ENCODE results near the gene NCKIPSD.

Gene NCKIPSD

DNA sequence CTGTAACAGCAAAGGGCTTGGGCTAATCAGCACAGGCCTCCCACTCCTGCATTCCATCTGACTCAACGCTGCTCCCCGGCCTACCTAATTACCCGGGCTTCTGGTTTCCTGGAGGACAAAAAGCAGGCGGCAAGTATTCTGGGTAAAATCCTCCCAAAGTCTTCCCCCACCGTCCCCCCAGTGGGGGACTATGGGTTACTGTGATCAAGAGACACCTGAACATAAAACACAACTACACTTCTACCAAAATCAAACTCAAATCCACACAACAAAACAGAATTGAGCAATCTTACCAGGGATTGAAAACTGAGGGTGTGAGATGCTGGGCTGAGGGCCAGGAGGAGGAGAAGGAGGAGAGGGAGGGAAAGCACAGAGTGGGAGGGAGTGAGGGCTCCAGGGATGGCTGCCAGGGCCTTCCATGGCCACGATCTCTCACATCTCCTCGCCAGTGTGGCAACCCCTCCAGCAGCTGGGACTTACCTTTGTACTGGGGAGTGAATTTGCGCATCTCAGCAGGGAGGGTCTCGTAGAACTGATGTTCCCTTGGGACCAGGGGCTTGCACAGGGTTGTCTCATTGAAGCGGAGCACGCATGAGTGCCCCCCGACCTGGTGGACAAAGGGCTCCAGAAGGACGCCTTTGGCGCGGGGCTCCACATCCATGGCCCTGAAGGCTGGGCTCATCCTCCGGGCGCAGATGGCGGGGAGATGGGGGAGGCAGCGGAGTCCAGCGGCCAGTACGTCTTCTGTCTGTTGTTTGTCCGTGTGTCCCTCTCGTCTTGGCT, 9.1 kb upstream of the NCKIPSD start:
- Histone ChIP-seq H3K79me2 (ENCODE audit: insufficient read depth, low read length) (peaks cover 65% of the 10 kb centered on the region), H3K27ac (ENCODE audit: low read length) (no peak overlapping the region), H3K36me3 (ENCODE audit: insufficient read depth, low read length) (peaks cover 89% of the 10 kb centered on the region), H2AFZ (ENCODE audit: low read depth, low read length) (no peak overlapping the region), H3K4me2 (ENCODE audit: insufficient read depth, low read length) (no peak overlapping the region), H3K9ac (ENCODE audit: low read depth, low read length) (no peak overlapping the region), H3K27me3 (ENCODE audit: insufficient read depth, low read length, poor library complexity) (no peaks in the 10 kb centered on the region), H3K4me3 (ENCODE audit: low read depth in 1 of 2, low read length in 2 of 2) (no peak overlapping the region), H4K20me1 (ENCODE audit: insufficient read depth, low read length) (peaks cover 68% of the 10 kb centered on the region), H3K4me1 (ENCODE audit: insufficient read depth, low read length) (no peaks in the 10 kb centered on the region), H3K9me3 (ENCODE audit: insufficient read depth, low read length, severe bottlenecking) (no peaks in the 10 kb centered on the region)
- DNase-seq = no peak
- no peak for ATAC-seq (ENCODE audit: insufficient read depth, low read depth)
- TF ChIP-seq, protein P1, sequence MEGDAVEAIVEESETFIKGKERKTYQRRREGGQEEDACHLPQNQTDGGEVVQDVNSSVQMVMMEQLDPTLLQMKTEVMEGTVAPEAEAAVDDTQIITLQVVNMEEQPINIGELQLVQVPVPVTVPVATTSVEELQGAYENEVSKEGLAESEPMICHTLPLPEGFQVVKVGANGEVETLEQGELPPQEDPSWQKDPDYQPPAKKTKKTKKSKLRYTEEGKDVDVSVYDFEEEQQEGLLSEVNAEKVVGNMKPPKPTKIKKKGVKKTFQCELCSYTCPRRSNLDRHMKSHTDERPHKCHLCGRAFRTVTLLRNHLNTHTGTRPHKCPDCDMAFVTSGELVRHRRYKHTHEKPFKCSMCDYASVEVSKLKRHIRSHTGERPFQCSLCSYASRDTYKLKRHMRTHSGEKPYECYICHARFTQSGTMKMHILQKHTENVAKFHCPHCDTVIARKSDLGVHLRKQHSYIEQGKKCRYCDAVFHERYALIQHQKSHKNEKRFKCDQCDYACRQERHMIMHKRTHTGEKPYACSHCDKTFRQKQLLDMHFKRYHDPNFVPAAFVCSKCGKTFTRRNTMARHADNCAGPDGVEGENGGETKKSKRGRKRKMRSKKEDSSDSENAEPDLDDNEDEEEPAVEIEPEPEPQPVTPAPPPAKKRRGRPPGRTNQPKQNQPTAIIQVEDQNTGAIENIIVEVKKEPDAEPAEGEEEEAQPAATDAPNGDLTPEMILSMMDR (IDR thresholded peaks at IDR 0.05; ENCODE audit: borderline replicate concordance, extremely low read depth, low read length, poor library complexity, severe bottlenecking) = no peak
- TF ChIP-seq EZH2 (IDR thresholded peaks at IDR 0.05; ENCODE audit: borderline replicate concordance, low read depth, low read length, severe bottlenecking) = no peak

DNA sequence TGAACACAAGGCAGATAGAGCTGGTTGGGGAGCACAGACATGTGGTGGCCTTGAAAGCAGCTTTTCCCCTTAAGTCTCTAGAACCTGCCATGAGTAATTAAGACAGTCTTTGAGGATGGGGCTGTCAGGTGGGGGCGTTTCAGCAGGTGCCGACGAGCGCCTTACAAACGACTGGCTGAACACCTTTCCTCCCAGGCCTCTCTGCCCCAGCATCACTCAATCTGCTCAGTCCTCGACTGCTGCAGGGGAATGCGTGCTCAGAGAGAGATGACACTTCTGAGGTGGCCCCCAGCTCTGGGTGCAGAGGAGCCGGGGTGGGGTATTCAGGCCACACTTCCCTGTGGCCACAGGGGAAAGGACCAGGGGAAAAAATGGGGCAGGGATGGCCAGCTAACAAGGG, 8.1 kb upstream of the NCKIPSD start:
- Histone ChIP-seq H3K4me3 (ENCODE audit: low read depth in 1 of 2, low read length in 2 of 2) (no peak overlapping the region), H3K9ac (ENCODE audit: low read depth, low read length) (no peak overlapping the region), H3K9me3 (ENCODE audit: insufficient read depth, low read length, severe bottlenecking) (no peaks in the 10 kb centered on the region), H3K27ac (ENCODE audit: low read length) (no peak overlapping the region), H3K4me2 (ENCODE audit: insufficient read depth, low read length) (no peak overlapping the region), H3K4me1 (ENCODE audit: insufficient read depth, low read length) (no peaks in the 10 kb centered on the region), H2AFZ (ENCODE audit: low read depth, low read length) (no peak overlapping the region), H3K79me2 (ENCODE audit: insufficient read depth, low read length) (peaks cover 56% of the 10 kb centered on the region), H4K20me1 (ENCODE audit: insufficient read depth, low read length) (peaks cover 66% of the 10 kb centered on the region), H3K36me3 (ENCODE audit: insufficient read depth, low read length) (peaks cover 89% of the 10 kb centered on the region), H3K27me3 (ENCODE audit: insufficient read depth, low read length, poor library complexity) (no peaks in the 10 kb centered on the region)
- no peak for TF ChIP-seq EZH2 (IDR thresholded peaks at IDR 0.05; ENCODE audit: borderline replicate concordance, low read depth, low read length, severe bottlenecking)
- TF ChIP-seq, protein P1 (IDR thresholded peaks at IDR 0.05; ENCODE audit: borderline replicate concordance, extremely low read depth, low read length, poor library complexity, severe bottlenecking) = no peak
- DNase-seq = no peak
- no peak for ATAC-seq (ENCODE audit: insufficient read depth, low read depth)

DNA sequence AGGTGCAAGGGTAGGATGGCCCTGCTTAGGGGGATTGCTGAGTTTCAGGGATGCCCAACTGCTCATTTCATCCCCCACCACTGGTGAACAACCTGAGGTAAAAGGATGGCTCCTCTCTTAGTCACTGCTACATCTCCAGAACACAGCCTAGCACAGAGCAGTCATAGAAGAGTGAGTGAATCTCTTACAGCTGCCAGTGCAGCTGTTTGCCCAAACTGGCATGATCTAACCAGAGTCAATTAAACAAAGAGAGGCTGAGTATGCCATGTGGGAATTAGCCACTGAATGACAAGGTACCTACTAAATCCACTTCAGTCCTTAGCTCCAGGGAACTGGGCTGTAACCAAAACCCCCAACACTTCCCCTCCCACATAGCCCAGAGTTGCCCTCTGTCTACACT, 6.8 kb upstream of the NCKIPSD start:
- Histone ChIP-seq H2AFZ (ENCODE audit: low read depth, low read length) (no peak overlapping the region), H3K9me3 (ENCODE audit: insufficient read depth, low read length, severe bottlenecking) (no peaks in the 10 kb centered on the region), H3K4me3 (ENCODE audit: low read depth in 1 of 2, low read length in 2 of 2) (no peak overlapping the region), H3K27ac (ENCODE audit: low read length) (no peak overlapping the region), H3K4me2 (ENCODE audit: insufficient read depth, low read length) (no peak overlapping the region), H3K79me2 (ENCODE audit: insufficient read depth, low read length) (peaks cover 43% of the 10 kb centered on the region), H3K27me3 (ENCODE audit: insufficient read depth, low read length, poor library complexity) (no peaks in the 10 kb centered on the region), H4K20me1 (ENCODE audit: insufficient read depth, low read length) (peaks cover 66% of the 10 kb centered on the region), H3K4me1 (ENCODE audit: insufficient read depth, low read length) (no peaks in the 10 kb centered on the region), H3K36me3 (ENCODE audit: insufficient read depth, low read length) (peaks cover 89% of the 10 kb centered on the region), H3K9ac (ENCODE audit: low read depth, low read length) (no peak overlapping the region)
- DNase-seq (no peak), ATAC-seq (ENCODE audit: insufficient read depth, low read depth) (no peak; the same call in 2 of the 3 replicates)
- TF ChIP-seq, protein P1 (IDR thresholded peaks at IDR 0.05; ENCODE audit: borderline replicate concordance, extremely low read depth, low read length, poor library complexity, severe bottlenecking) = no peak
- TF ChIP-seq EZH2 (IDR thresholded peaks at IDR 0.05; ENCODE audit: borderline replicate concordance, low read depth, low read length, severe bottlenecking) = no peak
